Sigmoid colon (tissue), 4 donors: ENCODE results near the gene PRDM5.

Experiments
- CTCF ChIP-seq, 4 experiments: fragments of 450-650 bp in 3 of 4; fragments of 200-600 bp in 1 of 4; IDR thresholded peaks; one replicate each; pipeline ENCODE4 v1.5.1; 2016 to 2019; ENCODE audit warnings: antibody characterized with exemption in 4 of 4, mild to moderate bottlenecking in 3 of 4, moderate library complexity in 2 of 4
- POLR2A ChIP-seq, 2 donors: fragments of 450-650 bp; IDR thresholded peaks; one replicate each; pipeline ENCODE4 v1.6.1; 2016; ENCODE audit warnings: antibody characterized with exemption in 2 of 2, mild to moderate bottlenecking in 2 of 2, moderate library complexity in 2 of 2
- POLR2AphosphoS5 ChIP-seq, 4 donors: sonication (generic); formaldehyde crosslinking; IDR thresholded peaks; one replicate each; pipeline ENCODE4 v1.6.1; 2017; ENCODE audit warnings: antibody characterized with exemption in 4 of 4

GRCh38 chr4:120733054-120733453, 189.5 kb downstream of the PRDM5 start:
- TF ChIP-seq POLR2A (IDR thresholded peaks at IDR 0.05) (no peak), CTCF (IDR thresholded peaks at IDR 0.05) (no peak), POLR2AphosphoS5 (IDR thresholded peaks at IDR 0.05) (no peak)
